GM10248 (cell line): ENCODE measurements around the gene LOXL1.

Experiments
- CTCF ChIA-PET: fragments of 300-600 bp; sonication (Branson Sonifier 250); formaldehyde crosslinking; extraction: SDS; loops from one replicate; lab custom pipeline; 2021; ENCODE audit warnings: antibody characterized with exemption; lab: Yijun Ruan, JAX
- POLR2A ChIA-PET: fragments of 350-650 bp; sonication (Branson Sonifier 250); formaldehyde crosslinking; extraction: SDS; loops from one replicate; lab custom pipeline; 2020; ENCODE audit warnings: antibody characterized with exemption; lab: Yijun Ruan, JAX
- DNase-seq: peaks from one replicate; pipeline ENCODE4 v3.0.0; 2012; ENCODE audit errors: extremely low spot score
- TF ChIP-seq, protein P1 (sequence below): IDR thresholded peaks from 2 replicates; pipeline ENCODE4 v1.5.1; 2012; ENCODE audit warnings: mild to moderate bottlenecking, low read depth; ENCODE audit errors: extremely low read depth, missing control alignments, control extremely low read depth

LOXL1 gene

DNA sequence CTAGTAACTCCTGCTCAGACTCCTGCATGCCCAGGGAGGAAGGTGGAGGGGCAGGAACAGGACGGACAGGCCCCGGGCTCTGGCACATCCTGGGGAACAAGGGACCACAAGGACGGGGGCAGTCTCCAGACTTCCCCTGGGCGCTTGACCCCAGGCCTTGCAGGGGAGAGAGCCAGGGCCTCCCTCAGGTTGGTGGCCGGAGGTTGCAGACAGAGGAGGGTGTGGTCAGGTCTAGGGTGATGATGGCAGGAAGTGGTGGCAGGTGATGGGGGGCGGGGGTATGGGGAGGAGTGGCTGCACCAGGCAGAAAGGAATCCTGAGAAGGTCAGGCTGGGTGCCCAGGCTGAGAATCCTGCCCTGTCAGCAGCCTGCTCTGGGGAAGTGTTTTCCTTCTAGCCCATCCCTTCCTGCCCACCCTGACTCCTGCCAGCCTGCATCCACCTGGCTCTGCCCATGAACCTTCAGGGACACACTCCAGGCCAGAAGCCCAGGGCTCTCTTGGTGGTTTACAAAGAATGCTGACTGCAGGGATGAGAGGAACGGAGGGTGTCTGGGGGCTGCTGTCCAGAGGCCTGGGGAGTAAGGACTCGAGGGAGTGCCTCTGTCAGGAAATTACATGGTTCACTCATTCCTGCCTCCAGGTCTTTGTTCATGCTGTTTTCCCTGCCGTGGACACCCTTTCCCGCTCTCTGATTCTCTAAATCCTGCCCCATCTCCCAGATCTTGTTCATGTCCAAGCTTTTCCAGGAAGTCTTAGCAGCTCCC, 15.8 kb downstream of the LOXL1 start:
- TF ChIP-seq, protein P1, sequence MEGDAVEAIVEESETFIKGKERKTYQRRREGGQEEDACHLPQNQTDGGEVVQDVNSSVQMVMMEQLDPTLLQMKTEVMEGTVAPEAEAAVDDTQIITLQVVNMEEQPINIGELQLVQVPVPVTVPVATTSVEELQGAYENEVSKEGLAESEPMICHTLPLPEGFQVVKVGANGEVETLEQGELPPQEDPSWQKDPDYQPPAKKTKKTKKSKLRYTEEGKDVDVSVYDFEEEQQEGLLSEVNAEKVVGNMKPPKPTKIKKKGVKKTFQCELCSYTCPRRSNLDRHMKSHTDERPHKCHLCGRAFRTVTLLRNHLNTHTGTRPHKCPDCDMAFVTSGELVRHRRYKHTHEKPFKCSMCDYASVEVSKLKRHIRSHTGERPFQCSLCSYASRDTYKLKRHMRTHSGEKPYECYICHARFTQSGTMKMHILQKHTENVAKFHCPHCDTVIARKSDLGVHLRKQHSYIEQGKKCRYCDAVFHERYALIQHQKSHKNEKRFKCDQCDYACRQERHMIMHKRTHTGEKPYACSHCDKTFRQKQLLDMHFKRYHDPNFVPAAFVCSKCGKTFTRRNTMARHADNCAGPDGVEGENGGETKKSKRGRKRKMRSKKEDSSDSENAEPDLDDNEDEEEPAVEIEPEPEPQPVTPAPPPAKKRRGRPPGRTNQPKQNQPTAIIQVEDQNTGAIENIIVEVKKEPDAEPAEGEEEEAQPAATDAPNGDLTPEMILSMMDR = no peak
- ChIA-PET POLR2A (no interaction called here), CTCF (interaction anchor here (1.1 to 1.3 kb wide), 3 partner anchors 9 to 68 kb away, joined by 3 to 4 read pairs (median 4); partner anchors contain the start of gene TBC1D21)
- no peak for DNase-seq

DNA sequence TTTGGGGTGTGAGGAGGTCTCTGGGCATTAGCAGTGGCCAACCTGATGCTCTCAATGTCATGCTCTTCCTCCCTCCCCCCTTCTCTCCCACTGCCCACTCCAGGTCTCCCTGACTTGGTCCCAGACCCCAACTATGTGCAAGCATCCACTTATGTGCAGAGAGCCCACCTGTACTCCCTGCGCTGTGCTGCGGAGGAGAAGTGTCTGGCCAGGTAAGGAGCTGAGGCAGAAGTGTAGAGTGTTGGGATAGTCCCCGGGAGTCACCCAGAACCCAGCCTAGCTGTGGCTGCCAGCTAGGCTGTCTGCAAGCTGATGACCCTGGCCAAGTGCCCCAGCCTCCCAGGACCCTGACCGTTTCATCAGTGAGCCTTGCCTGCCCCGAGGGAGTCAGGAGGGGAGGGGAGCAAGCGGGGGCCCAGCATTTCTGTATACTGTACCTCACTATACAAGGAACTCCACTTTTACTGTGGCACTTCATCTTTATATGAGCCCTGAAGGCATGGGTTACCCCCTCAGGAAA, 16.5 kb downstream of the LOXL1 start:
- ChIA-PET CTCF (interaction anchor here (1.1 to 1.3 kb wide), 2 partner anchors 8 to 29 kb away, joined by 3 to 4 read pairs; no protein-coding TSS in a partner anchor), POLR2A (no interaction called here)
- TF ChIP-seq, protein P1 = no peak
- DNase-seq = no peak

DNA sequence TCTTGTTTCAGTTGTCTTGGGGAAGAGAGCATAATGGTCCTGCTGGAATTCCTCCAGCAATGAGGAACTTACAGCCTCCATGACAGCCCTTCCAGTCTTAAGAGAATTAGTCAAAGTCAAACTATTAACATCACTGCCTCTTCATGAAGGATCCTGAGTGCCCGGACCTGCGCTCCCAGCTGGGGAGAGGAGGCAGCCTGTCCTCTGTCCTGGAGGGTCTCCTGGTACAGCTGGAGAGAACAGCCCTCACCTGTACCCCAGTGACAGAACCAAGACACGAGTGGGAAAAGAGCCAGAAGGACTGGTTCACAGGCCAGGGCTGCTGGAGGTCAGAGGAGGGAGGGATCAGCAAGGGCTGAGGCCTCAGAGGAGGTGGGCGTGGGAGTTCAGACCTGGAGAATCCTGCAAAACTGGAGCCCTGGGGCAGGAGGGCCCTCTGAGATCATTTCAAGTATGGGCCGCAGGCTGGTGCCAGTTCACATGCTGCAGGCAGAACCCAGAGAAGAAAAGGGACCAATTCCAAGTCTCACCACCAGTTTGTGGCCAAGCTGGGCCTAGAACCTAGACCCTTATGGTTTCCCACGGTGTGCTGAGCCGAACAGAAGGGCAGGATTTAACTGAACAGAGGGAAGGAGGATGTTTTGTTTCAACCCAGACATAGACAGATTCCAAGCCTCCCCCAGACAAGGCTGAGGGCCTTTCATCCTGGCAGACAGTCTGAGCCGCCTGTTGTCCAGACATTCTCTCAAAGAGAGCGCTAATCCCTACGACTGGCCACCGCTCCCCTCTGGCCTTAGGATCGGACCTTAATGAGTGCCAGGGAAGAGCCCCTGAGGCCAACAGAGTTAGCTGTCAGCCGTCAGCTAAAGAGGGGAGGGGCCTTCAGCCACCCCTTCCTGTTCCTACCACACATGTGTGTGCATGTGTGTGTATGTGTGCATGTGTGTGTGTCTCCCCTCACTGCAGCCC, 18.2 kb downstream of the LOXL1 start:
- ChIA-PET POLR2A (no interaction called here), CTCF (interaction anchor here (1.2 kb wide), 1 partner anchor 20 kb away, joined by 3 read pairs; no protein-coding TSS in a partner anchor)
- DNase-seq = no peak

DNA sequence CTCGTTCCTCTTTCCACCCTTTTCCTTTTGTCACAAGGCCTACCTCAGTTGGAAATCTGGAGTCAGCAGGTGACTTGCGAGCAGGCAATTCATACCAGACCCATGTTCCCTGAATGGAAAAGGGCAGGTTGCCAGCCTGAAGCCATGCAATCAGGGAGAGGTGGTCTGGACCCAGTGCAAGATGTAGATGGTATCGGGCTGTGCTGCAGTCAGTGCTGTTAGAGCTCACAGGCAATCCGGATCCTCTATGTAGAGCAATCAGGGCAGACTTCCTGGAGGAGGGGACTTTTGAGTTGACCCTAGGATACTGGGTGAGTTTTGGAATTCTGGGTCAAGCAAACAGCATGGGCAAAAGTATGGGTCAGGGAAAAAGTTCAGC, 18.9 kb downstream of the LOXL1 start:
- ChIA-PET POLR2A (no interaction called here), CTCF (interaction anchor here (1.2 kb wide), 1 partner anchor 19 kb away, joined by 3 read pairs; no protein-coding TSS in a partner anchor)
- DNase-seq = no peak
- TF ChIP-seq, protein P1 = no peak

More for the DNA sequence above, 18.2 kb downstream of the LOXL1 start:
- TF ChIP-seq, protein P1 = no peak

DNA sequence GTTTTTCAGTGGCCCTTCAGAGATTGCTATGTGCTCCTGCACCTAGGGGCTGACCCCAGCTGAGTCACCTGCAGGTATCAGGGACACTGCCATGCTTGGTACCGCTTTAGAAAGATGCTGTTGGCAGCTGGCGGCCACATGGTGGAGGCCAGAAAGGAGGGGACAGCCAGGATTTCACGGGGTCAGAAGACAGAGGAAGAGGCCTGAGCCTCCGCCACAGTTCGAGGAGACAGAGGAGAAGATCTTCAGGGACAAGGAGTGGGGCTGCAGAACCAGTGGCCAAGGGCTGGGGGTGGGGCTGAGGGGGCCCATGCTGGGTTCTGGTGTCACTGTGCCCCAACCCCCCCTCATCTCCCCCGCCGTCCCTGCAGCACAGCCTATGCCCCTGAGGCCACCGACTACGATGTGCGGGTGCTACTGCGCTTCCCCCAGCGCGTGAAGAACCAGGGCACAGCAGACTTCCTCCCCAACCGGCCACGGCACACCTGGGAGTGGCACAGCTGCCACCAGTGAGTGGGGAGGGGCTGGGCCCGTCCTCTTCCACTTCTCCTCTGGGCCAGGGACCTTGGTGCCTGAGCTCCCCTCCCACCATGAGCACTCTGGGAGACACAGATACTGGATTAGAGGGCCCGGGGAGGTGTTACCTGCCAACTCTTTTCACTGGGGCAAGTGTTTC, 19.9 kb downstream of the LOXL1 start:
- TF ChIP-seq, protein P1 = no peak
- ChIA-PET POLR2A (no interaction called here), CTCF (interaction anchor here (1.2 kb wide), 2 partner anchors 18 to 19 kb away, joined by 3 to 6 read pairs; no protein-coding TSS in a partner anchor)
- no peak for DNase-seq

DNA sequence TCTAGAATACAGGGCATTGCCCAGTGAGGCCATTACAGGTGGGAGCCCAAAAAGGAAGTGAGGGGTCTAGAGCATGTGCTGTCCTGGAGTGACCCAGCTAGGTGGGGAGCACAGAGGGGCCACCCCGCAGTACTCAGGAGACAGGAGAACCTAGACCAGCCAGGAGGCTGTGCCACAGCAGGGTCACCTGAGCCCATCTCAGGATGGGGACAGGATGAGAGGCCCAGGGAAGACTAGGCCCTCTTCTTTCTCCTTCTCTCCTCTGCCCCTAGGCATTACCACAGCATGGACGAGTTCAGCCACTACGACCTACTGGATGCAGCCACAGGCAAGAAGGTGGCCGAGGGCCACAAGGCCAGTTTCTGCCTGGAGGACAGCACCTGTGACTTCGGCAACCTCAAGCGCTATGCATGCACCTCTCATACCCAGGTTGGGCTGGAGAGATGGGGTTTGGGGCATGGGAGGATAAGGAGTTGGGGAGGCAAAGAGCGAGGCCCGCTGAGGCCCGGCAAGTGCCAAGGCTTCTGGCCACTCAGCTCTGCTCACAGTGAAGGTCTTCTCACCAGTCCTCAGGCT, 20.6 kb downstream of the LOXL1 start:
- no peak for DNase-seq
- ChIA-PET POLR2A (no interaction called here), CTCF (interaction anchor here (1.2 kb wide), 1 partner anchor 18 kb away, joined by 6 read pairs; no protein-coding TSS in a partner anchor)
- TF ChIP-seq, protein P1 = no peak
